ENCODE results near the gene NEU2. TPM values are rescaled to one million over a fixed set of nuclear protein-coding genes. Genes with fewer than 3 reads are reported as not detected.

The NEU2 gene
- total and polyA plus RNA-seq, 2 of the 4 experiments (the other 2 are of a cell fraction), result not detected

- CTCF ChIA-PET, result no interaction called here
- Histone ChIP-seq H2BK120ac (ENCODE audit: low read depth, low read length) (no peak overlapping the region), H2AFZ (replicated peaks; ENCODE audit: low read length, poor library complexity) (no peak overlapping the region), H4K5ac (ENCODE audit: low read depth, low read length) (no peak overlapping the region), H3K4me3 (ENCODE audit: insufficient read depth, low read depth, low read length) (no peak overlapping the region), H3K18ac (ENCODE audit: low read depth, low read length) (no peak overlapping the region), H3K4me1 (ENCODE audit: control insufficient read depth, insufficient read depth, low read length) (no peaks in the 10 kb centered on the region), H4K8ac (ENCODE audit: low read depth in 2 of 2, low read length in 2 of 2) (no peak overlapping the region), H3K56ac (ENCODE audit: extremely low read depth, insufficient read depth, low read length) (no peak overlapping the region), H3K4ac (ENCODE audit: low read depth, low read length) (no peak overlapping the region), H2BK15ac (ENCODE audit: low read depth, low read length) (no peak overlapping the region), H4K20me1 (ENCODE audit: insufficient read depth, low read length) (no peaks in the 10 kb centered on the region), H2BK5ac (ENCODE audit: low read depth, low read length, poor library complexity, severe bottlenecking) (no peak overlapping the region), H2AK9ac (replicated peaks; ENCODE audit: low read depth, low read length, poor library complexity) (no peak overlapping the region), H3K27me3 (ENCODE audit: control insufficient read depth, insufficient read depth, low read length) (no peaks in the 10 kb centered on the region; the same call in 1 of the 2 replicates), H3K36me3 (ENCODE audit: control insufficient read depth, insufficient read depth, low read length) (no peaks in the 10 kb centered on the region), H3K27ac (ENCODE audit: insufficient read depth, low read length) (no peak overlapping the region), H3K23ac (ENCODE audit: low read depth, low read length) (no peak overlapping the region), H4K91ac (ENCODE audit: insufficient read depth, low read depth, low read length) (no peak overlapping the region), H3K9me3 (ENCODE audit: control insufficient read depth, insufficient read depth, low read length) (no peaks in the 10 kb centered on the region), H3K9me1 (ENCODE audit: insufficient read depth, low read length) (no peaks in the 10 kb centered on the region), H3K9ac (ENCODE audit: low read depth, low read length) (no peak overlapping the region), H3K4me2 (ENCODE audit: low read depth, low read length) (no peak overlapping the region), H2BK20ac (ENCODE audit: low read depth, low read length) (no peak overlapping the region), H2AK5ac (ENCODE audit: low read depth, low read length) (no peak overlapping the region), H3K79me1 (ENCODE audit: low read depth in 1 of 2, low read length in 2 of 2) (no peaks in the 10 kb centered on the region), H3K14ac (replicated peaks; ENCODE audit: low read depth, low read length) (no peak overlapping the region)
- ATAC-seq (ENCODE audit: low read depth) (no peak), DNase-seq (no peak)
- POLR2A ChIA-PET (ENCODE audit: unreplicated experiment), result no interaction called here
- in situ Hi-C loops (cut with MboI; ENCODE audit: low sequenced_read_pairs), result no loop called here
- no CpG with 5 or more reads among the region's 1 CpG for WGBS, 2 experiments (ENCODE audit: extremely low coverage in 2 of 2, insufficient read length in 1 of 2)
- intact Hi-C loops (cut with micrococcal nuclease), result no loop called here
- no TSS peak for BruUV-seq (replicated peaks)
- dilution Hi-C loops (cut with HindIII; ENCODE audit: low sequenced_read_pairs, unreplicated experiment), result no loop called here
- TF ChIP-seq FOS (IDR thresholded peaks at IDR 0.05; ENCODE audit: low read depth, low read length), result no peak
- no peak for TF ChIP-seq POLR2A (IDR thresholded peaks at IDR 0.05; ENCODE audit: low read depth, low read length)
- no peak for TF ChIP-seq BHLHE40 (IDR thresholded peaks at IDR 0.05; ENCODE audit: low read depth, low read length)
- no peak for TF ChIP-seq RFX5 (IDR thresholded peaks at IDR 0.05; ENCODE audit: low read depth, low read length)
- no peak for TF ChIP-seq MXI1 (IDR thresholded peaks at IDR 0.05; ENCODE audit: borderline replicate concordance, low read depth, low read length)
- no peak for TF ChIP-seq NFE2L2 (IDR thresholded peaks at IDR 0.05; ENCODE audit: low read depth, low read length)
- no peak for TF ChIP-seq CTCF (conservative IDR thresholded peaks at IDR 0.05; ENCODE audit: low read depth, low read length)
- no peak for TF ChIP-seq SMC3 (IDR thresholded peaks at IDR 0.05; ENCODE audit: low read depth, low read length)
- TF ChIP-seq RCOR1 (IDR thresholded peaks at IDR 0.05; ENCODE audit: insufficient replicate concordance, low read length), result no peak
- TF ChIP-seq ELK1 (IDR thresholded peaks at IDR 0.05; ENCODE audit: borderline replicate concordance, low read depth, low read length), result no peak
- TF ChIP-seq CHD1 (IDR thresholded peaks at IDR 0.05; ENCODE audit: low read depth, low read length), result no peak
- TF ChIP-seq CEBPB (IDR thresholded peaks at IDR 0.05; ENCODE audit: low read depth, low read length), result no peak
Measured at GRCh38 chr2:233013650-233014049, 18.8 kb upstream of the NEU2 start.

Measured in IMR-90 (cell line).